ENCODE measurements around the gene SMIM1. TPM values are rescaled to one million over a fixed set of nuclear protein-coding genes. Genes with fewer than 3 reads are reported as not detected.
A peak's percentile ranks its signal among the peaks of the same experiment; 100 is the strongest.

Gene SMIM1
- total and polyA plus RNA-seq, 7 donors = 0.57 to 2.1 (median 1.3) TPM

- DNase-seq (no peak), ATAC-seq (peak in 3 of 4 donors; percentile 12 to 24 (median 24))
- no peak overlapping the region for H3K27ac ChIP-seq
Measured at GRCh38 chr1:3788756-3789420, 16.3 kb downstream of the SMIM1 start.

DNA sequence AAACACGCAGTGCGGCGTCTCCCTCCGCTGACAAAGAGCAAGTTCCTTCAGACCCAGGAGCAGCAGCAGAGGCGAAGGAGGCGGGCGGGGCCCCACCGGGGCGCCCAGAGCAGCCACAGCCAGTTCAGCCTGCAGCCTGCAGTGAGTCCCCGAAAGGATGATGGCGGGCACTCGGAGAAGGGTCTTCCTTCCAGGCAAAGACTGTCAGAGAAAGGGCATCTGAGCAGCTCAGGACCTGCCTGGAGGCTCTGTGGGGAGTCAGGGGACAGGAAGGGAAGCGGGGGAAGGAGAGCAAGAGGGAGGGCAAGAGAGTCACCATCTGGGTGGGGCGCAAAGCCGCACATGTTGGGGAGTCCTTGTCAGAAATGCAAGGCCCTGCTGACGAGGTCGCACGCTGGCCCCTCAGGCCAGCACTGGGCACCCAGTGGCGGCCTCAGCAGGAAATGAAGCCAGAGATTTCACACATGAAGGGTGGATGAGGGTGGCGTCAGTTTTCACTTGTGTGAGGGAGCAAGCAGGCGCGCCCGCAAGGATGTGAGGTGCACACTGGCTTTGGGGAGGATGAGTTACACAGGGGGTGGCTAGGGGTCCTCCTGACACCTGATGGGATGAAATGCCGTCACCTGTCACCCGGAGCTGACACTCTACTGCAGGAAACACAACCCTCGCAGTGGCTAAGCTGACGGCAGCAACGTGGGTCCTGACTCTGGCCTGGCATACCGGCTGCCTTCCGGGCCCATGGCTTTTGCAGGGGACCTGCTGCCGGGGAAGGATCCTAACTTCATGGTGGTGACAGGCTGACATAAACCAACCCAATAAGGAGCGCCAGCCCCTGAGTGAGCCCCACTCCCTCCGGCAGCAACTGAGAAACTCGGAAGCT lies 17.1 kb downstream of the SMIM1 start:
- TF ChIP-seq CTCF (IDR thresholded peaks at IDR 0.05) = no peak
- DNase-seq (no peak), ATAC-seq (peak in 1 of 4 donors; percentile 7)
- Histone ChIP-seq H3K36me3 (ENCODE audit: insufficient read depth in 1 of 2, low read depth in 1 of 2) (peaks cover 0 to 44% of the 10 kb centered on the region in 2 donors), H3K9me3 (no peaks in the 10 kb centered on the region), H3K27ac (no peak overlapping the region), H3K4me1 (peaks cover 26% of the 10 kb centered on the region), H3K27me3 (ENCODE audit: insufficient read depth in 3 of 3, low read length in 2 of 3) (no peaks in the 10 kb centered on the region), H3K4me3 (no peak overlapping the region)
- intact Hi-C loops (cut with DNase I) = no loop called here
- WGBS, 3 donors = 77 to 86% (median 78%) methylated on average over 34 of the region's 34 CpGs

More at GRCh38 chr1:3788756-3789420, 16.3 kb downstream of the SMIM1 start:
- Histone ChIP-seq H3K36me3 (ENCODE audit: insufficient read depth in 1 of 2, low read depth in 1 of 2) (peaks cover 2 to 51% of the 10 kb centered on the region in 2 donors), H3K9me3 (no peaks in the 10 kb centered on the region), H3K4me1 (peaks cover 18% of the 10 kb centered on the region), H3K4me3 (no peak overlapping the region), H3K27me3 (ENCODE audit: insufficient read depth in 3 of 3, low read length in 2 of 3) (no peaks in the 10 kb centered on the region)
- TF ChIP-seq CTCF (IDR thresholded peaks at IDR 0.05) = no peak
- intact Hi-C loops (cut with DNase I) = no loop called here
- WGBS, 3 donors = 73 to 79% (median 74%) methylated on average over 16 of the region's 16 CpGs

DNA sequence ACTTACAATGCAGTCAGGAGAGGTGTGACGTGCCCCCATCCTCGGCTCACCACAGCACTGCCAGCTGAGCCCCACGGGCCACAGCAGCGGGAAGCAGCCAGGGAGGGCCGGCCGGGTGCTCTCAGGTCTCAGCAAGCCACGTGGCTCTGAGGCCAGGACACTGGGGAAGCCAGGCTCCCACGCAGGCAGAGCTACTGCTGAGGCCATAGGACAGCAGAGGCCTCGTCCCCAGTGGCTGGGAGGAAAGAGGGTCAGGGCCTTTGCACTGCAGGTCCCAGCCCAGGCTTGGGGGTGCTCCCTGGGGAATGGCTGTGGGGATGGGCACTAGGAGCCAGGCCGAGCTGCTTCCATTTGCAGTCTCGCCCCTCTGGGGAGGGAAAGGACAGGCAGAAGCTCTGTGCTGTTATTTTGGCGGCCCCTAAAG lies 18.0 kb downstream of the SMIM1 start:
- Histone ChIP-seq H3K36me3 (ENCODE audit: insufficient read depth in 1 of 2, low read depth in 1 of 2) (peaks cover 0 to 35% of the 10 kb centered on the region in 2 donors), H3K9me3 (no peaks in the 10 kb centered on the region), H3K4me1 (peaks cover 34% of the 10 kb centered on the region), H3K27ac (no peak overlapping the region), H3K27me3 (ENCODE audit: insufficient read depth in 3 of 3, low read length in 2 of 3) (no peaks in the 10 kb centered on the region), H3K4me3 (no peak overlapping the region)
- TF ChIP-seq CTCF (IDR thresholded peaks at IDR 0.05) = no peak
- ATAC-seq = peak in 2 of 4 donors; percentile 15 to 29
- intact Hi-C loops (cut with DNase I) = no loop called here
- WGBS, 3 donors = 43 to 54% (median 49%) methylated on average over 12 of the region's 12 CpGs
- DNase-seq = peak in 1 of 2 donors; percentile 61

GRCh38 chr1:3790952-3791351 lies 18.4 kb downstream of the SMIM1 start:
- H3K4me3 ChIP-seq = no peak overlapping the region
- H3K27me3 ChIP-seq (ENCODE audit: insufficient read depth in 3 of 3, low read length in 2 of 3) = no peaks in the 10 kb centered on the region
- H3K9me3 ChIP-seq = no peaks in the 10 kb centered on the region
- ATAC-seq = no peak
- DNase-seq = no peak
- WGBS, 3 donors = 71 to 79% (median 76%) methylated on average over 18 of the region's 18 CpGs
- no peak for TF ChIP-seq CTCF (IDR thresholded peaks at IDR 0.05)
- intact Hi-C loops (cut with DNase I) = no loop called here
- no peak overlapping the region for H3K27ac ChIP-seq
- peaks cover 35% of the 10 kb centered on the region for H3K4me1 ChIP-seq
- H3K36me3 ChIP-seq (ENCODE audit: insufficient read depth in 1 of 2, low read depth in 1 of 2) = peaks cover 0 to 31% of the 10 kb centered on the region in 2 donors
